Upper lobe of left lung (tissue), 6 donors: ENCODE results near the gene PTPRD. TPM values are rescaled to one million over a fixed set of nuclear protein-coding genes. Genes with fewer than 3 reads are reported as not detected.

Experiments
- ATAC-seq, 2 donors: fragments of 200-7000 bp; cut with Tn5 transposase; one replicate each; pipeline ENCODE4 v1.9.1; 2022; ENCODE audit warnings: mild to moderate bottlenecking in 2 of 2, moderate library complexity in 2 of 2; ENCODE audit not compliant: low FRiP score in 2 of 2
- DNase-seq, 2 donors: peaks; one replicate each; pipeline ENCODE4 v3.0.0-alpha.2; 2019 to 2020
- H3K27ac ChIP-seq, 4 donors: fragments of 200-600 bp; sonication (generic); one replicate each; pipeline ENCODE4 v1.5.1; 2016 to 2019
- H3K27me3 ChIP-seq, 4 donors: fragments of 200-600 bp; sonication (generic); one replicate each; pipeline ENCODE4 v1.5.1; 2017 to 2019
- H3K36me3 ChIP-seq, 4 donors: fragments of 200-600 bp; sonication (generic); one replicate each; pipeline ENCODE4 v1.5.1; 2016 to 2019
- H3K4me1 ChIP-seq, 4 donors: fragments of 200-600 bp; sonication (generic); one replicate each; pipeline ENCODE4 v1.5.1; 2018 to 2019
- H3K4me3 ChIP-seq, 4 donors: fragments of 200-600 bp; sonication (generic); one replicate each; pipeline ENCODE4 v1.5.1; 2017 to 2019; ENCODE audit warnings: mild to moderate bottlenecking in 2 of 4, moderate library complexity in 1 of 4
- H3K9me3 ChIP-seq, 4 donors: fragments of 200-600 bp; sonication (generic); one replicate each; pipeline ENCODE4 v1.5.1; 2018 to 2019
- EP300 ChIP-seq, 4 donors: sonication (generic); formaldehyde crosslinking; IDR thresholded peaks; one replicate each; pipeline ENCODE4 v1.5.1; 2017; ENCODE audit warnings: antibody characterized with exemption in 4 of 4, control low read depth in 2 of 4
- POLR2A ChIP-seq, 4 donors: fragments of 450-650 bp; IDR thresholded peaks; one replicate each; pipeline ENCODE4 v1.5.1; 2016 to 2017; ENCODE audit warnings: antibody characterized with exemption in 4 of 4, mild to moderate bottlenecking in 2 of 4
- POLR2AphosphoS5 ChIP-seq, 2 donors: sonication (generic); formaldehyde crosslinking; IDR thresholded peaks; one replicate each; pipeline ENCODE4 v1.5.1; 2017; ENCODE audit warnings: antibody characterized with exemption in 2 of 2
- WGBS, 2 donors: methylation state at CpG; one replicate each; pipeline ENCODE4 v1.1.5; 2017 to 2018; 5-methylcytosine and 5-hydroxymethylcytosine counted together
- total RNA-seq, 6 donors: library from RNA; depleted of rRNA in 4 of 6; stranded (reverse); fragments of >200 nt in 4 of 6; gene quantifications; one replicate each; pipeline versions ENCODE4 v1.1.0 to v1.2.1, GENCODE V29; 2016 to 2021
- TF ChIP-seq, protein P1 (sequence below), 6 experiments: fragments of 450-650 bp in 4 of 6; fragments of 200-600 bp in 2 of 6; sonication (generic) in 2 of 6; IDR thresholded peaks; one replicate each; pipeline ENCODE4 v1.5.1; 2016 to 2019; ENCODE audit warnings: antibody characterized with exemption in 6 of 6
- donor health status: DM: no; HTN: no; CAD: no; lungs with moderate emphysema.
- donor health status: DM: no; HTN: yes; CAD: no; lungs with severe emphysema.

The PTPRD gene
- total RNA-seq, 6 donors from 2014 or later: 7.4 to 46.1 (median 14.5) TPM

- TF ChIP-seq POLR2AphosphoS5 (IDR thresholded peaks at IDR 0.05) (no peak), EP300 (IDR thresholded peaks at IDR 0.05) (no peak), POLR2A (IDR thresholded peaks at IDR 0.05) (no peak)
- TF ChIP-seq, protein P1, sequence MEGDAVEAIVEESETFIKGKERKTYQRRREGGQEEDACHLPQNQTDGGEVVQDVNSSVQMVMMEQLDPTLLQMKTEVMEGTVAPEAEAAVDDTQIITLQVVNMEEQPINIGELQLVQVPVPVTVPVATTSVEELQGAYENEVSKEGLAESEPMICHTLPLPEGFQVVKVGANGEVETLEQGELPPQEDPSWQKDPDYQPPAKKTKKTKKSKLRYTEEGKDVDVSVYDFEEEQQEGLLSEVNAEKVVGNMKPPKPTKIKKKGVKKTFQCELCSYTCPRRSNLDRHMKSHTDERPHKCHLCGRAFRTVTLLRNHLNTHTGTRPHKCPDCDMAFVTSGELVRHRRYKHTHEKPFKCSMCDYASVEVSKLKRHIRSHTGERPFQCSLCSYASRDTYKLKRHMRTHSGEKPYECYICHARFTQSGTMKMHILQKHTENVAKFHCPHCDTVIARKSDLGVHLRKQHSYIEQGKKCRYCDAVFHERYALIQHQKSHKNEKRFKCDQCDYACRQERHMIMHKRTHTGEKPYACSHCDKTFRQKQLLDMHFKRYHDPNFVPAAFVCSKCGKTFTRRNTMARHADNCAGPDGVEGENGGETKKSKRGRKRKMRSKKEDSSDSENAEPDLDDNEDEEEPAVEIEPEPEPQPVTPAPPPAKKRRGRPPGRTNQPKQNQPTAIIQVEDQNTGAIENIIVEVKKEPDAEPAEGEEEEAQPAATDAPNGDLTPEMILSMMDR (IDR thresholded peaks at IDR 0.05): no peak
- ATAC-seq (peak in 1 of 2 donors; percentile 36), DNase-seq (no peak)
- Histone ChIP-seq H3K36me3 (no peaks in the 10 kb centered on the region), H3K27me3 (no peaks in the 10 kb centered on the region), H3K4me1 (no peaks in the 10 kb centered on the region), H3K27ac (no peak overlapping the region), H3K4me3 (no peak overlapping the region), H3K9me3 (no peaks in the 10 kb centered on the region)
- 39 to 44% methylated on average over 2 of the region's 2 CpGs for WGBS, 2 donors
Observed at GRCh38 chr9:9124616-9125015, 1488.2 kb downstream of the PTPRD start.

GRCh38 chr9:9122230-9122875, 1490.4 kb downstream of the PTPRD start:
- Histone ChIP-seq H3K4me1 (no peaks in the 10 kb centered on the region), H3K9me3 (no peaks in the 10 kb centered on the region), H3K27ac (no peak overlapping the region), H3K4me3 (no peak overlapping the region), H3K27me3 (no peaks in the 10 kb centered on the region), H3K36me3 (no peaks in the 10 kb centered on the region)
- WGBS, 2 donors: 87 to 91% methylated on average over 3 of the region's 3 CpGs
- TF ChIP-seq, protein P1 (IDR thresholded peaks at IDR 0.05): no peak
- TF ChIP-seq POLR2AphosphoS5 (IDR thresholded peaks at IDR 0.05): no peak
- no peak for TF ChIP-seq EP300 (IDR thresholded peaks at IDR 0.05)
- TF ChIP-seq POLR2A (IDR thresholded peaks at IDR 0.05): no peak
- ATAC-seq: no peak
- DNase-seq: no peak

- DNase-seq: no peak
- no peak for ATAC-seq
- H3K27ac ChIP-seq: no peak overlapping the region
- H3K27me3 ChIP-seq: no peaks in the 10 kb centered on the region
- no peaks in the 10 kb centered on the region for H3K36me3 ChIP-seq
- H3K9me3 ChIP-seq: no peaks in the 10 kb centered on the region
- TF ChIP-seq POLR2AphosphoS5 (IDR thresholded peaks at IDR 0.05) (no peak), EP300 (IDR thresholded peaks at IDR 0.05) (no peak), POLR2A (IDR thresholded peaks at IDR 0.05) (no peak)
- no peak overlapping the region for H3K4me3 ChIP-seq
- 70 to 71% methylated on average over 2 of the region's 2 CpGs for WGBS, 2 donors
- H3K4me1 ChIP-seq: no peaks in the 10 kb centered on the region
Observed at GRCh38 chr9:9117866-9118265, 1494.9 kb downstream of the PTPRD start.

- no peaks in the 10 kb centered on the region for H3K36me3 ChIP-seq
- ATAC-seq: no peak
- no peak for DNase-seq
- no peaks in the 10 kb centered on the region for H3K27me3 ChIP-seq
- no peak overlapping the region for H3K4me3 ChIP-seq
- WGBS, 2 donors: 66% methylated on average over 3 of the region's 3 CpGs
- TF ChIP-seq EP300 (IDR thresholded peaks at IDR 0.05): no peak
- TF ChIP-seq POLR2A (IDR thresholded peaks at IDR 0.05): no peak
- no peak for TF ChIP-seq POLR2AphosphoS5 (IDR thresholded peaks at IDR 0.05)
- TF ChIP-seq, protein P1 (IDR thresholded peaks at IDR 0.05): no peak
- no peak overlapping the region for H3K27ac ChIP-seq
- no peaks in the 10 kb centered on the region for H3K4me1 ChIP-seq
- no peaks in the 10 kb centered on the region for H3K9me3 ChIP-seq
Observed at GRCh38 chr9:9112001-9112720, 1500.6 kb downstream of the PTPRD start.

GRCh38 chr9:9108641-9109040, 1504.2 kb downstream of the PTPRD start:
- TF ChIP-seq, protein P1 (IDR thresholded peaks at IDR 0.05): no peak
- TF ChIP-seq POLR2AphosphoS5 (IDR thresholded peaks at IDR 0.05): no peak
- TF ChIP-seq POLR2A (IDR thresholded peaks at IDR 0.05): no peak
- no peak for TF ChIP-seq EP300 (IDR thresholded peaks at IDR 0.05)
- Histone ChIP-seq H3K4me1 (no peaks in the 10 kb centered on the region), H3K27ac (no peak overlapping the region), H3K36me3 (no peaks in the 10 kb centered on the region), H3K9me3 (no peaks in the 10 kb centered on the region), H3K4me3 (no peak overlapping the region), H3K27me3 (no peaks in the 10 kb centered on the region)
- 15 to 22% methylated on average over 3 of the region's 3 CpGs for WGBS, 2 donors
- ATAC-seq (no peak), DNase-seq (no peak)
